Measurements from ENCODE around the gene CLEC16A.

Gene CLEC16A

GRCh38 chr16:11164482-11165270, 220.3 kb downstream of the CLEC16A start:
- DNase-seq = no peak

GRCh38 chr16:11165349-11165748, 221.0 kb downstream of the CLEC16A start:
- DNase-seq = no peak

- DNase-seq = no peak
These were observed 221.7 kb downstream of the CLEC16A start for GRCh38 chr16:11165894-11166665.

- DNase-seq = no peak
These were observed 223.2 kb downstream of the CLEC16A start for GRCh38 chr16:11167581-11167980.

GRCh38 chr16:11168386-11169051, 224.2 kb downstream of the CLEC16A start:
- DNase-seq = no peak

GRCh38 chr16:11169641-11170040, 225.3 kb downstream of the CLEC16A start:
- no peak for DNase-seq

- no peak for DNase-seq
These were observed 225.8 kb downstream of the CLEC16A start for GRCh38 chr16:11170201-11170600.

GRCh38 chr16:11170696-11171447, 226.5 kb downstream of the CLEC16A start:
- DNase-seq = no peak

GRCh38 chr16:11171448-11171709, 227.0 kb downstream of the CLEC16A start:
- no peak for DNase-seq

- DNase-seq = no peak
These were observed 227.5 kb downstream of the CLEC16A start for GRCh38 chr16:11171757-11172299.

- no peak for DNase-seq
These were observed 229.1 kb downstream of the CLEC16A start for GRCh38 chr16:11173426-11173825.

GRCh38 chr16:11174141-11174540, 229.8 kb downstream of the CLEC16A start:
- DNase-seq = no peak

GRCh38 chr16:11175106-11175786, 230.9 kb downstream of the CLEC16A start:
- no peak for DNase-seq

- no peak for DNase-seq
These were observed 231.5 kb downstream of the CLEC16A start for GRCh38 chr16:11175787-11176341.

- DNase-seq = no peak
These were observed 233.3 kb downstream of the CLEC16A start for GRCh38 chr16:11177578-11178160.

- DNase-seq = no peak
These were observed 234.1 kb downstream of the CLEC16A start for GRCh38 chr16:11178424-11178823.

- no peak for DNase-seq
These were observed 235.2 kb downstream of the CLEC16A start for GRCh38 chr16:11179574-11179973.

- DNase-seq = no peak
These were observed 236.1 kb downstream of the CLEC16A start for GRCh38 chr16:11180489-11180888.

- no peak for DNase-seq
These were observed 237.0 kb downstream of the CLEC16A start for GRCh38 chr16:11181242-11181898.

- no peak for DNase-seq
These were observed 237.5 kb downstream of the CLEC16A start for GRCh38 chr16:11181899-11182279.

GRCh38 chr16:11182411-11182810, 238.0 kb downstream of the CLEC16A start:
- DNase-seq = no peak

Data from activated CD4-positive, alpha-beta T cell treated with anti-CD3 and anti-CD28 coated beads for 1 hour (primary cell).